HepG2 (cell line): ENCODE data around the gene ZFHX3. TPM values are rescaled to one million over a fixed set of nuclear protein-coding genes. Genes with fewer than 3 reads are reported as not detected.

ENCODE experiments used
- ASH2L ChIP-seq: fragments of 300-600, 200-600 bp; sonication (generic); IDR thresholded peaks from 2 replicates; pipeline ENCODE4 v1.7.0; 2017; ENCODE audit warnings: low read depth, mild to moderate bottlenecking, moderate library complexity, mixed read lengths, low read length; ENCODE audit not compliant: insufficient read length
- DPF2 ChIP-seq: sonication (generic); formaldehyde crosslinking; IDR thresholded peaks from 2 replicates; pipeline ENCODE4 v1.4.0; 2020; ENCODE audit warnings: mild to moderate bottlenecking, low read depth, missing genetic modification reagents, borderline replicate concordance
- FOSL2 ChIP-seq: sonication (generic); formaldehyde crosslinking; IDR thresholded peaks from 2 replicates; pipeline ENCODE4 v1.4.0; 2020; ENCODE audit warnings: missing genetic modification reagents
- FOXC1 ChIP-seq: sonication (generic); formaldehyde crosslinking; IDR thresholded peaks from 2 replicates; pipeline ENCODE4 v1.8.0; 2022; ENCODE audit warnings: mild to moderate bottlenecking, missing genetic modification reagents, borderline replicate concordance
- IRF2 ChIP-seq: IDR thresholded peaks from 2 replicates; pipeline ENCODE4 v1.6.1; 2018; ENCODE audit warnings: missing genetic modification reagents, missing compliant biosample characterization
- KAT2B ChIP-seq: fragments of 150-350 bp; IDR thresholded peaks from 2 replicates; pipeline ENCODE4 v1.6.1; 2014; ENCODE audit warnings: low read depth, low read length, borderline replicate concordance
- MBNL3 ChIP-seq: fragments of 250-450 bp; sonication (Bioruptor Pico); conservative IDR thresholded peaks from 2 replicates; pipeline ENCODE4 v1.8.0; 2022; ENCODE audit warnings: mild to moderate bottlenecking, inconsistent platforms
- MEF2D ChIP-seq: sonication (generic); formaldehyde crosslinking; IDR thresholded peaks from 2 replicates; pipeline ENCODE4 v1.5.1; 2020; ENCODE audit warnings: mild to moderate bottlenecking, missing genetic modification reagents
- REPIN1 ChIP-seq: sonication (generic); formaldehyde crosslinking; IDR thresholded peaks from 2 replicates; pipeline ENCODE4 v1.8.0; 2022; ENCODE audit warnings: missing genetic modification reagents, low read depth, mild to moderate bottlenecking, borderline replicate concordance
- SYNCRIP ChIP-seq: fragments of 200-400 bp; formaldehyde crosslinking; IDR thresholded peaks from 2 replicates; pipeline ENCODE4 v1.6.1; 2018; ENCODE audit warnings: mild to moderate bottlenecking, low read depth, low read length; ENCODE audit not compliant: insufficient read depth
- ZNF460 ChIP-seq: sonication (generic); formaldehyde crosslinking; IDR thresholded peaks from 2 replicates; pipeline ENCODE4 v1.5.1; 2020; ENCODE audit warnings: missing genetic modification reagents, mild to moderate bottlenecking, borderline replicate concordance
- ZNF616 ChIP-seq: sonication (generic); formaldehyde crosslinking; IDR thresholded peaks from 2 replicates; pipeline ENCODE4 v1.5.0; 2020; ENCODE audit warnings: low read depth, mild to moderate bottlenecking, missing genetic modification reagents
- polyA plus RNA-seq, 8 experiments: library from polyadenylated mRNA; depleted of rRNA in 3 of 8; stranded (reverse) in 7 of 8; unstranded in 1 of 8; fragments of >200 nt; fragmentation: Illumina TruSeq in 4 of 8; extraction: Trizol in 4 of 8; gene quantifications; 2 replicates each; pipeline versions ENCODE4 v1.2.1 to v1.2.3, GENCODE V29; 2011 to 2016; ENCODE audit warnings: low read depth in 4 of 8, missing spikeins in 1 of 8, mixed read lengths in 1 of 8; ENCODE audit not compliant: insufficient read depth in 1 of 8
- total RNA-seq, 5 experiments: library from RNA; depleted of rRNA; stranded (reverse); fragments of >200 nt; fragmentation: Illumina TruSeq; extraction: Trizol; gene quantifications; 2 replicates each; pipeline ENCODE4 v1.2.3, GENCODE V29; 2016; ENCODE audit warnings: low read depth in 1 of 5
- TF ChIP-seq, protein P1 (sequence below): sonication (generic); formaldehyde crosslinking; IDR thresholded peaks from 2 replicates; pipeline ENCODE4 v1.5.0; 2020; ENCODE audit warnings: missing genetic modification reagents
- TF ChIP-seq, protein P2 (sequence below): sonication (generic); formaldehyde crosslinking; IDR thresholded peaks from one replicate; pipeline ENCODE4 v1.5.1; 2020; ENCODE audit warnings: mild to moderate bottlenecking, missing genetic modification reagents; ENCODE audit errors: not compliant biosample characterization
- TF ChIP-seq, protein P3 (sequence below): IDR thresholded peaks from 2 replicates; pipeline ENCODE4 v1.6.1; 2016; ENCODE audit warnings: missing biosample characterization, missing genetic modification reagents, low read depth

The ZFHX3 gene
- total and polyA plus RNA-seq, 2 of the 13 experiments (the other 11 are each of a cell fraction or from before 2014, with no cell fraction given), result 5.0 to 6.0 TPM

DNA sequence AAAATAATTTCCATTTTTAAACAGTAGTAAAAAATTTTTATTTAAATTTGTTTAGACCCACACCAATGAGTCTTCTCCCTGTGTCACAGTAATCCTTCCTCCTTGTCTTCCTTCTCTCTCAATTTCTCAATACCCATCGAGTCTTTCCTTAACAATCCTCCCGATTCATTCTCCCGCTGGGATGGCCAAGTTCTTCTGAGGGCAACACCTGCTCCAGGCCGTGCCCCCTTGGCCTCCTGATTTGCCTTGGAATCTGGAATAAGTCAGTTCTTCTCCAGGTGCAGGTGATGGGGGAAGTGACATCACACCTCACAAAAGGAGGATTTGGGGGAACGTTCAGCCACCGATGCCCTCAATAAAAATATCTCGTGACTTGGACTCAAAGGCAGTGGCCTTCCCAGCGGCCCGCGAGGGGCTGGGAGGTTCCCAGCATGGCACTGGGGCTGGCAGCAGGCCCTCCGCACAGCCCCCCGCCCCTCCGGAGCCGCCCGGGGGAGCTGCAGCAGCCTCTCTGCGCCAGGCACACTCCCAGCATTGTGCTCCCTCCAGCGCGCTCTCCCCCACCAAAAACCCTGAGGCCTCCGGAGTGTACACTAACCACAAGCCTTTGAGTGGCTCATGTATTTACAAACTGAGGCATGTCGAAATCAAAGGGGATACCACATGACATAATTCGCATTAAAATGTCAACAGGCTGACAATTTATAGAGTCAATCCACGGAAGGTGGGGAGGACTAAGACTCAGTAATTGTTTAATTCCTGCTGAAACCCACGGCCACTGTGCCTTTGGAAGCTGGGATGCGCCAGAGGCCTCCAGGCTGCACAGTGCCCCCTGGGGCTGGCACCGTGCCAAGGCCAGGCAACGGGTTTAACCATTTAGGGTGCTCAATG is 120.5 kb downstream of the ZFHX3 start (continued):
- TF ChIP-seq ZNF460 (no peak), FOXC1 (CRISPR knock-in tag) (no peak), IRF2 (peak; percentile 52; the same call in 1 of the 2 replicates), SYNCRIP (no peak), MEF2D (CRISPR knock-in tag) (peak; percentile 62), REPIN1 (CRISPR knock-in tag) (peak; percentile 31; the same call in 1 of the 2 replicates), FOSL2 (CRISPR knock-in tag) (peak; percentile 91), DPF2 (CRISPR knock-in tag) (no peak), MBNL3 (CRISPR knock-in tag) (no peak), ZNF616 (CRISPR knock-in tag) (no peak), ASH2L (peak; percentile 89), KAT2B (no peak)
- TF ChIP-seq, protein P1, sequence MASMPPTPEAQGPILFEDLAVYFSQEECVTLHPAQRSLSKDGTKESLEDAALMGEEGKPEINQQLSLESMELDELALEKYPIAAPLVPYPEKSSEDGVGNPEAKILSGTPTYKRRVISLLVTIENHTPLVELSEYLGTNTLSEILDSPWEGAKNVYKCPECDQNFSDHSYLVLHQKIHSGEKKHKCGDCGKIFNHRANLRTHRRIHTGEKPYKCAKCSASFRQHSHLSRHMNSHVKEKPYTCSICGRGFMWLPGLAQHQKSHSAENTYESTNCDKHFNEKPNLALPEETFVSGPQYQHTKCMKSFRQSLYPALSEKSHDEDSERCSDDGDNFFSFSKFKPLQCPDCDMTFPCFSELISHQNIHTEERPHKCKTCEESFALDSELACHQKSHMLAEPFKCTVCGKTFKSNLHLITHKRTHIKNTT (CRISPR knock-in tag), result no peak
- TF ChIP-seq, protein P2, sequence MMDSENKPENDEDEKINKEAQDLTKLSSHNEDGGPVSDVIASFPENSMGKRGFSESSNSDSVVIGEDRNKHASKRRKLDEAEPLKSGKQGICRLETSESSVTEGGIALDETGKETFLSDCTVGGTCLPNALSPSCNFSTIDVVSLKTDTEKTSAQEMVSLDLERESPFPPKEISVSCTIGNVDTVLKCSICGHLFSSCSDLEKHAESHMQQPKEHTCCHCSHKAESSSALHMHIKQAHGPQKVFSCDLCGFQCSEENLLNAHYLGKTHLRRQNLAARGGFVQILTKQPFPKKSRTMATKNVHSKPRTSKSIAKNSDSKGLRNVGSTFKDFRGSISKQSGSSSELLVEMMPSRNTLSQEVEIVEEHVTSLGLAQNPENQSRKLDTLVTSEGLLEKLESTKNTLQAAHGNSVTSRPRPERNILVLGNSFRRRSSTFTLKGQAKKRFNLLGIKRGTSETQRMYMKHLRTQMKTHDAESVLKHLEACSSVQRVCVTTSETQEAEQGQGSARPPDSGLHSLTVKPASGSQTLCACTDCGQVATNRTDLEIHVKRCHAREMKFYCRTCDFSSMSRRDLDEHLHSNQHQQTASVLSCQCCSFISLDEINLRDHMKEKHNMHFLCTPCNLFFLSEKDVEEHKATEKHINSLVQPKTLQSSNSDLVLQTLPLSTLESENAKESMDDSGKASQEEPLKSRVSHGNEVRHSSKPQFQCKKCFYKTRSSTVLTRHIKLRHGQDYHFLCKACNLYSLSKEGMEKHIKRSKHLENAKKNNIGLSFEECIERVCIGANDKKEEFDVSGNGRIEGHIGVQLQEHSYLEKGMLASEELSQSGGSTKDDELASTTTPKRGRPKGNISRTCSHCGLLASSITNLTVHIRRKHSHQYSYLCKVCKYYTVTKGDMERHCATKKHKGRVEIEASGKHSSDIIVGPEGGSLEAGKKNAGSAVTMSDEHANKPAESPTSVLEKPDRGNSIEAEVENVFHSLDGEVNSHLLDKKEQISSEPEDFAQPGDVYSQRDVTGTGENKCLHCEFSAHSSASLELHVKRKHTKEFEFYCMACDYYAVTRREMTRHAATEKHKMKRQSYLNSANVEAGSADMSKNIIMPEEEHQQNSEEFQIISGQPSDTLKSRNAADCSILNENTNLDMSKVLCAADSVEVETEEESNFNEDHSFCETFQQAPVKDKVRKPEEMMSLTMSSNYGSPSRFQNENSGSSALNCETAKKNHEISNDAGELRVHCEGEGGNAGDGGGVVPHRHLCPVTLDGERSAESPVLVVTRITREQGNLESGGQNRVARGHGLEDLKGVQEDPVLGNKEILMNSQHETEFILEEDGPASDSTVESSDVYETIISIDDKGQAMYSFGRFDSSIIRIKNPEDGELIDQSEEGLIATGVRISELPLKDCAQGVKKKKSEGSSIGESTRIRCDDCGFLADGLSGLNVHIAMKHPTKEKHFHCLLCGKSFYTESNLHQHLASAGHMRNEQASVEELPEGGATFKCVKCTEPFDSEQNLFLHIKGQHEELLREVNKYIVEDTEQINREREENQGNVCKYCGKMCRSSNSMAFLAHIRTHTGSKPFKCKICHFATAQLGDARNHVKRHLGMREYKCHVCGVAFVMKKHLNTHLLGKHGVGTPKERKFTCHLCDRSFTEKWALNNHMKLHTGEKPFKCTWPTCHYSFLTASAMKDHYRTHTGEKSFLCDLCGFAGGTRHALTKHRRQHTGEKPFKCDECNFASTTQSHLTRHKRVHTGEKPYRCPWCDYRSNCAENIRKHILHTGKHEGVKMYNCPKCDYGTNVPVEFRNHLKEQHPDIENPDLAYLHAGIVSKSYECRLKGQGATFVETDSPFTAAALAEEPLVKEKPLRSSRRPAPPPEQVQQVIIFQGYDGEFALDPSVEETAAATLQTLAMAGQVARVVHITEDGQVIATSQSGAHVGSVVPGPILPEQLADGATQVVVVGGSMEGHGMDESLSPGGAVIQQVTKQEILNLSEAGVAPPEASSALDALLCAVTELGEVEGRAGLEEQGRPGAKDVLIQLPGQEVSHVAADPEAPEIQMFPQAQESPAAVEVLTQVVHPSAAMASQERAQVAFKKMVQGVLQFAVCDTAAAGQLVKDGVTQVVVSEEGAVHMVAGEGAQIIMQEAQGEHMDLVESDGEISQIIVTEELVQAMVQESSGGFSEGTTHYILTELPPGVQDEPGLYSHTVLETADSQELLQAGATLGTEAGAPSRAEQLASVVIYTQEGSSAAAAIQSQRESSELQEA, result no peak
- TF ChIP-seq, protein P3, sequence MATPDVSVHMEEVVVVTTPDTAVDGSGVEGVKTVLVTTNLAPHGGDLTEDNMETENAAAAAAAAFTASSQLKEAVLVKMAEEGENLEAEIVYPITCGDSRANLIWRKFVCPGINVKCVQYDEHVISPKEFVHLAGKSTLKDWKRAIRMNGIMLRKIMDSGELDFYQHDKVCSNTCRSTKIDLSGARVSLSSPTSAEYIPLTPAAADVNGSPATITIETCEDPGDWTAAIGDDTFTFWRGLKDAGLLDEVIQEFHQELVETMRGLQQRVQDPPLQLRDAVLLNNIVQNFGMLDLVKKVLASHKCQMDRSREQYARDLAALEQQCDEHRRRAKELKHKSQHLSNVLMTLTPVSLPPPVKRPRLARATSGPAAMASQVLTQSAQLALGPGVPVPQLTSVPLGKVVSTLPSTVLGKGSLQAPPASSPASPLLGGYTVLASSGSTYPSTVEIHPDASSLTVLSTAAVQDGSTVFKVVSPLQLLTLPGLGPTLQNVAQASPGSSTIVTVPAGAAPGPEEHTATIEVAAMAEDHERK, result no peak
